ENCODE results near the gene CSF1R. TPM values are rescaled to one million over a fixed set of nuclear protein-coding genes. Genes with fewer than 3 reads are reported as not detected.

Gene CSF1R
- total RNA-seq, 1 experiment from 2014 or later, result not detected

GRCh38 chr5:150063638-150064037, 22.7 kb downstream of the CSF1R start:
- no peaks in the 10 kb centered on the region for H3K36me3 ChIP-seq (ENCODE audit: insufficient read depth, low read length, poor library complexity, severe bottlenecking)
- H3K9me3 ChIP-seq (ENCODE audit: low read depth, low read length, poor library complexity, severe bottlenecking), result no peaks in the 10 kb centered on the region
- ChIA-PET CTCF (no interaction called here), POLR2A (ENCODE audit: low non-redundant PET) (no interaction called here)
- H3K27ac ChIP-seq (ENCODE audit: low read depth, low read length, poor library complexity, severe bottlenecking), result no peak overlapping the region
- H3K4me1 ChIP-seq (ENCODE audit: insufficient read depth, low read length, poor library complexity, severe bottlenecking), result no peaks in the 10 kb centered on the region
- no peaks in the 10 kb centered on the region for H3K27me3 ChIP-seq (replicated peaks; ENCODE audit: insufficient read depth, low read depth, low read length, poor library complexity)
- BruUV-seq (replicated peaks), result no TSS peak
- intact Hi-C loops (cut with micrococcal nuclease; ENCODE audit: unreplicated experiment), result no loop called here
- TF ChIP-seq CTCF (conservative IDR thresholded peaks at IDR 0.05; ENCODE audit: low read depth, low read length), result no peak
- no peak for TF ChIP-seq EZH2 (IDR thresholded peaks at IDR 0.05; ENCODE audit: borderline replicate concordance, low read depth, low read length, poor library complexity, severe bottlenecking)
- no peak overlapping the region for H3K4me3 ChIP-seq (ENCODE audit: low read depth, low read length, poor library complexity, severe bottlenecking)
- DNase-seq (ENCODE audit: low spot score), result no peak

GRCh38 chr5:150062216-150062922, 24.0 kb downstream of the CSF1R start:
- H3K9me3 ChIP-seq (ENCODE audit: low read depth, low read length, poor library complexity, severe bottlenecking), result no peaks in the 10 kb centered on the region
- intact Hi-C loops (cut with micrococcal nuclease; ENCODE audit: unreplicated experiment), result no loop called here
- no peaks in the 10 kb centered on the region for H3K4me1 ChIP-seq (ENCODE audit: insufficient read depth, low read length, poor library complexity, severe bottlenecking)
- no peaks in the 10 kb centered on the region for H3K27me3 ChIP-seq (replicated peaks; ENCODE audit: insufficient read depth, low read depth, low read length, poor library complexity)
- DNase-seq (ENCODE audit: low spot score), result no peak
- TF ChIP-seq CTCF (conservative IDR thresholded peaks at IDR 0.05; ENCODE audit: low read depth, low read length), result no peak
- no peak for TF ChIP-seq EZH2 (IDR thresholded peaks at IDR 0.05; ENCODE audit: borderline replicate concordance, low read depth, low read length, poor library complexity, severe bottlenecking)
- H3K27ac ChIP-seq (ENCODE audit: low read depth, low read length, poor library complexity, severe bottlenecking), result no peak overlapping the region
- no peak overlapping the region for H3K4me3 ChIP-seq (ENCODE audit: low read depth, low read length, poor library complexity, severe bottlenecking)
- ChIA-PET CTCF (no interaction called here), POLR2A (ENCODE audit: low non-redundant PET) (interaction anchor here (0.7 kb wide), 1 partner anchor 39 kb away, joined by 7 read pairs; no protein-coding TSS in a partner anchor)
- H3K36me3 ChIP-seq (ENCODE audit: insufficient read depth, low read length, poor library complexity, severe bottlenecking), result no peaks in the 10 kb centered on the region
- BruUV-seq (replicated peaks), result no TSS peak

- Histone ChIP-seq H3K27ac (ENCODE audit: low read depth, low read length, poor library complexity, severe bottlenecking) (no peak overlapping the region), H3K4me3 (ENCODE audit: low read depth, low read length, poor library complexity, severe bottlenecking) (no peak overlapping the region), H3K36me3 (ENCODE audit: insufficient read depth, low read length, poor library complexity, severe bottlenecking) (no peaks in the 10 kb centered on the region), H3K27me3 (replicated peaks; ENCODE audit: insufficient read depth, low read depth, low read length, poor library complexity) (no peaks in the 10 kb centered on the region), H3K9me3 (ENCODE audit: low read depth, low read length, poor library complexity, severe bottlenecking) (no peaks in the 10 kb centered on the region), H3K4me1 (ENCODE audit: insufficient read depth, low read length, poor library complexity, severe bottlenecking) (no peaks in the 10 kb centered on the region)
- ChIA-PET CTCF (no interaction called here), POLR2A (ENCODE audit: low non-redundant PET) (no interaction called here)
- no peak for DNase-seq (ENCODE audit: low spot score)
- TF ChIP-seq EZH2 (IDR thresholded peaks at IDR 0.05; ENCODE audit: borderline replicate concordance, low read depth, low read length, poor library complexity, severe bottlenecking), result no peak
- TF ChIP-seq CTCF (conservative IDR thresholded peaks at IDR 0.05; ENCODE audit: low read depth, low read length), result no peak
- BruUV-seq (replicated peaks), result no TSS peak
- intact Hi-C loops (cut with micrococcal nuclease; ENCODE audit: unreplicated experiment), result no loop called here
Measured at GRCh38 chr5:150061538-150061995, 24.8 kb downstream of the CSF1R start.
